SK-N-SH (cell line): ENCODE measurements around the gene RASL10A. TPM values are rescaled to one million over a fixed set of nuclear protein-coding genes. Genes with fewer than 3 reads are reported as not detected.

Experiments used
- CTCF ChIA-PET: fragments of 300-600, 350-600 bp; formaldehyde crosslinking; extraction: SDS; loops from one replicate; lab custom pipeline; 2021; lab: Yijun Ruan, JAX
- POLR2A ChIA-PET: fragments of 350-600 bp; sonication (Branson Sonifier 250); formaldehyde crosslinking; extraction: SDS; loops from one replicate; lab custom pipeline; 2020; ENCODE audit warnings: antibody characterized with exemption, inconsistent platforms; lab: Yijun Ruan, JAX
- DNase-seq: peaks from one replicate; pipeline ENCODE4 v3.0.0; 2012
- H2AFZ ChIP-seq: fragments of 200-600 bp; sonication (generic); 2 replicates; pipeline ENCODE4 v1.8.1; 2016; ENCODE audit warnings: antibody characterized with exemption, mild to moderate bottlenecking, low read depth
- H3F3A ChIP-seq: fragments of 200-600 bp; sonication (generic); replicated peaks from 2 replicates; pipeline ENCODE3; 2016; ENCODE audit warnings: antibody characterized with exemption, mild to moderate bottlenecking; ENCODE audit not compliant: insufficient read depth
- H3K27ac ChIP-seq, 2 experiments: fragments of 200-500 bp in 1 of 2; fragments of 200-600 bp in 1 of 2; sonication (Bioruptor generic) in 1 of 2; sonication (generic), shearing (Covaris generic) in 1 of 2; 2 replicates each; pipeline versions ENCODE4 v1.5.1 to v1.6.1; 2014 to 2016; ENCODE audit warnings: low read depth in 2 of 2, inconsistent platforms in 1 of 2, low read length in 1 of 2, mild to moderate bottlenecking in 1 of 2, mixed read lengths in 1 of 2
- H3K27me3 ChIP-seq: fragments of 200-600 bp; sonication (generic), shearing (Covaris generic); 2 replicates; pipeline ENCODE4 v1.6.1; 2016; ENCODE audit warnings: mixed run types; ENCODE audit not compliant: insufficient read depth
- H3K36me3 ChIP-seq, 2 experiments: fragments of 200-500 bp in 1 of 2; fragments of 200-600 bp in 1 of 2; sonication (Bioruptor generic) in 1 of 2; sonication (generic) in 1 of 2; replicated peaks in 1 of 2; 2 replicates each; pipeline versions ENCODE3 to v1.5.1; 2014 to 2016; ENCODE audit warnings: low read length in 1 of 2, mild to moderate bottlenecking in 1 of 2; ENCODE audit not compliant: insufficient read depth in 2 of 2, control insufficient read depth in 1 of 2
- H3K4me1 ChIP-seq, 2 experiments: fragments of 200-500 bp in 1 of 2; fragments of 200-600 bp in 1 of 2; sonication (Bioruptor generic) in 1 of 2; sonication (generic), shearing (Covaris generic) in 1 of 2; 2 replicates each; pipeline versions ENCODE4 v1.5.1 to v1.6.1; 2014 to 2016; ENCODE audit warnings: low read depth in 1 of 2, low read length in 1 of 2, mixed run types in 1 of 2; ENCODE audit not compliant: insufficient read depth in 2 of 2, control insufficient read depth in 1 of 2
- H3K4me2 ChIP-seq: fragments of 200-600 bp; sonication (generic), shearing (Covaris generic); 2 replicates; pipeline ENCODE4 v1.6.1; 2017; ENCODE audit warnings: mixed run types
- H3K4me3 ChIP-seq, 2 experiments: fragments of 200-500 bp in 1 of 2; fragments of 200-600 bp in 1 of 2; sonication (Bioruptor generic) in 1 of 2; sonication (generic), shearing (Covaris generic) in 1 of 2; 2 replicates each; pipeline versions ENCODE4 v1.5.1 to v1.8.1; 2014 to 2016; ENCODE audit warnings: low read depth in 2 of 2, inconsistent platforms in 1 of 2, low read length in 1 of 2, mild to moderate bottlenecking in 1 of 2, mixed read lengths in 1 of 2, moderate library complexity in 1 of 2
- H3K79me2 ChIP-seq: fragments of 200-600 bp; sonication (generic); 2 replicates; pipeline ENCODE4 v1.8.1; 2017; ENCODE audit warnings: mild to moderate bottlenecking; ENCODE audit not compliant: insufficient read depth
- H3K9ac ChIP-seq: fragments of 200-600 bp; sonication (generic); 2 replicates; pipeline ENCODE4 v1.6.1; 2017; ENCODE audit warnings: mixed run types
- H3K9me2 ChIP-seq: fragments of 200-600 bp; sonication (generic); 2 replicates; pipeline ENCODE4 v1.6.1; 2017; ENCODE audit warnings: mixed run types
- H3K9me3 ChIP-seq: fragments of 200-600 bp; sonication (generic); 2 replicates; pipeline ENCODE4 v1.6.1; 2017; ENCODE audit warnings: mixed run types, mild to moderate bottlenecking, moderate library complexity
- H4K20me1 ChIP-seq: fragments of 200-600 bp; sonication (generic); 2 replicates; pipeline ENCODE4 v1.6.1; 2017; ENCODE audit warnings: mild to moderate bottlenecking, mixed run types; ENCODE audit not compliant: insufficient read depth
- CHD2 ChIP-seq: fragments of 150-350 bp; IDR thresholded peaks from 2 replicates; pipeline ENCODE4 v1.6.1; 2018; ENCODE audit warnings: low read length; ENCODE audit not compliant: partially characterized antibody
- CTCF ChIP-seq: fragments of 200-600 bp; sonication (generic); IDR thresholded peaks from 2 replicates; pipeline ENCODE4 v1.6.1; 2017; ENCODE audit warnings: antibody characterized with exemption, mild to moderate bottlenecking, moderate library complexity
- ELF1 ChIP-seq: IDR thresholded peaks from 2 replicates; pipeline ENCODE4 v1.4.0; 2012
- EP300 ChIP-seq, 2 experiments: IDR thresholded peaks; 2 replicates each; pipeline versions ENCODE4 v1.4.0 to v1.6.1; 2012; ENCODE audit warnings: borderline replicate concordance in 1 of 2, low read depth in 1 of 2, low read length in 1 of 2
- EZH2phosphoT487 ChIP-seq: fragments of 200-600 bp; sonication (generic); IDR thresholded peaks from 2 replicates; pipeline ENCODE4 v1.6.1; 2017; ENCODE audit warnings: low read depth, mixed run types, mild to moderate bottlenecking, antibody characterized with exemption, moderate library complexity, borderline replicate concordance
- FOXM1 ChIP-seq: IDR thresholded peaks from 2 replicates; pipeline ENCODE4 v1.4.0; 2012; ENCODE audit warnings: low read depth, mild to moderate bottlenecking
- GATA2 ChIP-seq: sonication (generic); formaldehyde crosslinking; IDR thresholded peaks from 2 replicates; pipeline ENCODE4 v1.5.0; 2020; ENCODE audit warnings: mild to moderate bottlenecking, missing genetic modification reagents
- IRF3 ChIP-seq: fragments of 150-350 bp; IDR thresholded peaks from 2 replicates; pipeline ENCODE4 v1.6.1; 2016; ENCODE audit warnings: mild to moderate bottlenecking, low read depth, low read length
- MAX ChIP-seq: IDR thresholded peaks from 2 replicates; pipeline ENCODE4 v1.4.0; 2012; ENCODE audit warnings: low read depth
- RCOR1 ChIP-seq: fragments of 150-350 bp; IDR thresholded peaks from 2 replicates; pipeline ENCODE4 v1.6.1; 2017; ENCODE audit warnings: antibody characterized with exemption, low read length
- REST ChIP-seq: IDR thresholded peaks from 2 replicates; pipeline ENCODE4 v1.6.1; 2012; ENCODE audit warnings: mild to moderate bottlenecking, low read depth, low read length, moderate library complexity
- RFX5 ChIP-seq: IDR thresholded peaks from 2 replicates; pipeline ENCODE4 v1.6.1; 2012; ENCODE audit warnings: mild to moderate bottlenecking, improper control_type of control experiment, low read length
- SIN3A ChIP-seq: IDR thresholded peaks from 2 replicates; pipeline ENCODE4 v1.6.1; 2012; ENCODE audit warnings: low read depth, mild to moderate bottlenecking, low read length, moderate library complexity, borderline replicate concordance
- TAF1 ChIP-seq: IDR thresholded peaks from 2 replicates; pipeline ENCODE4 v1.6.1; 2012; ENCODE audit warnings: low read depth, mild to moderate bottlenecking, low read length, moderate library complexity, borderline replicate concordance
- TCF12 ChIP-seq: IDR thresholded peaks from 2 replicates; pipeline ENCODE4 v1.4.0; 2012
- TEAD4 ChIP-seq: IDR thresholded peaks from 2 replicates; pipeline ENCODE4 v1.4.0; 2012; ENCODE audit warnings: mild to moderate bottlenecking, borderline replicate concordance; ENCODE audit not compliant: insufficient read depth
- USF1 ChIP-seq: IDR thresholded peaks from 2 replicates; pipeline ENCODE4 v1.4.0; 2012; ENCODE audit warnings: low read depth, borderline replicate concordance
- YY1 ChIP-seq: IDR thresholded peaks from 2 replicates; pipeline ENCODE4 v1.4.0; 2012; ENCODE audit warnings: low read depth, mild to moderate bottlenecking
- ZBTB33 ChIP-seq: IDR thresholded peaks from 2 replicates; pipeline ENCODE4 v1.4.0; 2012; ENCODE audit warnings: low read depth, borderline replicate concordance
- WGBS: methylation state at CpG from one replicate; pipeline ENCODE4 v1.1.6; 2017; ENCODE audit warnings: low lambda C conversion rate; 5-methylcytosine and 5-hydroxymethylcytosine counted together
- polyA plus RNA-seq, 3 experiments: library from polyadenylated mRNA; depleted of rRNA; stranded (reverse); fragments of >200 nt; gene quantifications; 2 replicates each; pipeline ENCODE4 v1.2.3, GENCODE V29; 2012

Gene RASL10A
- polyA plus RNA-seq, 1 of the 3 experiments (the other 2 are of a cell fraction): 0.36 TPM

GRCh38 chr22:29267858-29268510, 47.5 kb downstream of the RASL10A start, which contains the start of the genes EWSR1 and RHBDD3 (continued):
- TF ChIP-seq TAF1: peak; percentile 95
- TF ChIP-seq RCOR1: no peak
- TF ChIP-seq FOXM1: no peak
- TF ChIP-seq ELF1: peak; percentile 23; the same call in 1 of the 2 replicates
- TF ChIP-seq TEAD4: 0 out of 2 replicates have a peak, but pooled peaks have one; percentile 21
- no peak for TF ChIP-seq GATA2
- TF ChIP-seq RFX5: peak; percentile 25; the same call in 1 of the 2 replicates
- no peak for TF ChIP-seq CTCF
- TF ChIP-seq IRF3: peak; percentile 82

- peak overlapping the region; percentile 83; the same call in 1 of the 2 replicates for H2AFZ ChIP-seq
- peaks cover 3% of the 10 kb centered on the region for H3F3A ChIP-seq
- peaks cover 24 to 37% of the 10 kb centered on the region in 2 experiments for H3K4me1 ChIP-seq
- no peaks in the 10 kb centered on the region for H3K27me3 ChIP-seq
- H3K9me3 ChIP-seq: no peaks in the 10 kb centered on the region
- ChIA-PET CTCF (interaction anchor here (1.0 to 7.7 kb wide), 3 partner anchors 22 to 92 kb away, joined by 3 to 40 read pairs (median 3); no protein-coding TSS in a partner anchor), POLR2A (no interaction called here)
- 0% methylated on average over 29 of the region's 32 CpGs for WGBS
- no peaks in the 10 kb centered on the region for H3K9me2 ChIP-seq
- peak overlapping the region; percentile 99 for H3K4me2 ChIP-seq
- peak overlapping the region; percentile 95 to 97 for H3K4me3 ChIP-seq
- peak overlapping the region; percentile 95 to 99 for H3K27ac ChIP-seq
- H4K20me1 ChIP-seq: peaks cover 39% of the 10 kb centered on the region
- peaks cover 63% of the 10 kb centered on the region for H3K79me2 ChIP-seq
- peak overlapping the region; percentile 99 for H3K9ac ChIP-seq
- H3K36me3 ChIP-seq: peaks cover 35 to 36% of the 10 kb centered on the region in 2 experiments
- DNase-seq: no peak
- no peak for TF ChIP-seq EP300 (IDR thresholded peaks at IDR 0.05; ENCODE audit: borderline replicate concordance in 1 of 2, low read depth in 1 of 2, low read length in 1 of 2)
- no peak for TF ChIP-seq RCOR1
- no peak for TF ChIP-seq MAX
- no peak for TF ChIP-seq IRF3
- no peak for TF ChIP-seq REST
- TF ChIP-seq USF1: no peak
- no peak for TF ChIP-seq YY1
- no peak for TF ChIP-seq EZH2phosphoT487
- TF ChIP-seq CHD2: no peak
- TF ChIP-seq SIN3A: no peak
- no peak for TF ChIP-seq ZBTB33
- TF ChIP-seq TCF12: no peak
These were observed 48.0 kb downstream of the RASL10A start for GRCh38 chr22:29267462-29267857.
